ENCODE data around the gene TMIGD1. TPM values are rescaled to one million over a fixed set of nuclear protein-coding genes. Genes with fewer than 3 reads are reported as not detected.

Gene TMIGD1
- total RNA-seq, 1 experiment from 2014 or later: not detected

GRCh38 chr17:30321314-30321713 is 12.5 kb downstream of the TMIGD1 start:
- Histone ChIP-seq H3K4me2 (ENCODE audit: insufficient read depth, insufficient read length, low read length) (no peak overlapping the region), H4K5ac (ENCODE audit: insufficient read length, low read depth, low read length) (no peak overlapping the region), H4K20me1 (ENCODE audit: control insufficient read depth, insufficient read depth, insufficient read length) (no peaks in the 10 kb centered on the region), H3K9me3 (ENCODE audit: control insufficient read depth, low read depth, low read length) (no peaks in the 10 kb centered on the region), H3K9ac (ENCODE audit: extremely low read depth, insufficient read length, low read length) (no peak overlapping the region), H3K56ac (ENCODE audit: insufficient read length, low read depth, low read length) (no peak overlapping the region), H3K18ac (ENCODE audit: insufficient read length, low read depth, low read length) (no peak overlapping the region), H2BK120ac (ENCODE audit: low read depth, low read length, poor library complexity, severe bottlenecking) (no peak overlapping the region), H2BK5ac (ENCODE audit: insufficient read length, low read length) (no peak overlapping the region), H4K91ac (ENCODE audit: insufficient read length, low read depth, low read length) (no peak overlapping the region), H3K23ac (ENCODE audit: insufficient read length, low read depth, low read length) (no peak overlapping the region), H3K4ac (ENCODE audit: low read depth, low read length) (no peak overlapping the region), H2BK20ac (ENCODE audit: low read depth, low read length, poor library complexity, severe bottlenecking) (no peak overlapping the region), H2AFZ (ENCODE audit: low read length) (no peak overlapping the region), H3T11ph (ENCODE audit: low read length) (no peak overlapping the region), H2AK5ac (ENCODE audit: insufficient read length, low read length) (no peak overlapping the region), H3K79me1 (ENCODE audit: insufficient read depth, low read depth, low read length, poor library complexity, severe bottlenecking) (no peaks in the 10 kb centered on the region), H2BK12ac (ENCODE audit: insufficient read length, low read depth, low read length) (no peak overlapping the region), H3K27me3 (ENCODE audit: insufficient read depth, low read length) (no peaks in the 10 kb centered on the region), H3K27ac (ENCODE audit: insufficient read length, low read depth, low read length) (no peak overlapping the region), H4K8ac (replicated peaks; ENCODE audit: insufficient read length, low read depth, low read length) (no peak overlapping the region), H3K23me2 (ENCODE audit: insufficient read length, low read depth, low read length, poor library complexity, severe bottlenecking) (no peaks in the 10 kb centered on the region), H3K4me1 (ENCODE audit: insufficient read depth, low read length) (no peaks in the 10 kb centered on the region), H3K14ac (ENCODE audit: insufficient read depth, low read length) (no peak overlapping the region), H2BK15ac (ENCODE audit: low read depth, low read length) (no peak overlapping the region), H3K79me2 (ENCODE audit: insufficient read depth, low read length) (no peaks in the 10 kb centered on the region)
- Mint-ChIP-seq H3K4me3 (no peak overlapping the region), H3K27me3 (ENCODE audit: low read depth) (peaks cover 4% of the 10 kb centered on the region), H3K36me3 (ENCODE audit: insufficient read depth in 1 of 3, low read depth in 3 of 3) (no peaks in the 10 kb centered on the region), H3K9me3 (no peaks in the 10 kb centered on the region), H3K4me1 (no peaks in the 10 kb centered on the region), H3K27ac (no peak overlapping the region)
- no CpG with 5 or more reads among the region's 4 CpGs for WGBS (ENCODE audit: extremely low coverage, insufficient read length, low lambda C conversion rate)
- DNase-seq: no peak
- TF ChIP-seq CTCF (conservative IDR thresholded peaks at IDR 0.05): no peak
